SK-N-SH (cell line): ENCODE results near the gene SMKR1. TPM values are rescaled to one million over a fixed set of nuclear protein-coding genes. Genes with fewer than 3 reads are reported as not detected.

ENCODE experiments used
- CTCF ChIA-PET: fragments of 300-600, 350-600 bp; formaldehyde crosslinking; extraction: SDS; loops from one replicate; lab custom pipeline; 2021; lab: Yijun Ruan, JAX
- POLR2A ChIA-PET: fragments of 350-600 bp; sonication (Branson Sonifier 250); formaldehyde crosslinking; extraction: SDS; loops from one replicate; lab custom pipeline; 2020; ENCODE audit warnings: antibody characterized with exemption, inconsistent platforms; lab: Yijun Ruan, JAX
- DNase-seq: peaks from one replicate; pipeline ENCODE4 v3.0.0; 2012
- H2AFZ ChIP-seq: fragments of 200-600 bp; sonication (generic); 2 replicates; pipeline ENCODE4 v1.8.1; 2016; ENCODE audit warnings: antibody characterized with exemption, mild to moderate bottlenecking, low read depth
- H3F3A ChIP-seq: fragments of 200-600 bp; sonication (generic); replicated peaks from 2 replicates; pipeline ENCODE3; 2016; ENCODE audit warnings: antibody characterized with exemption, mild to moderate bottlenecking; ENCODE audit not compliant: insufficient read depth
- H3K27ac ChIP-seq, 2 experiments: fragments of 200-500 bp in 1 of 2; fragments of 200-600 bp in 1 of 2; sonication (Bioruptor generic) in 1 of 2; sonication (generic), shearing (Covaris generic) in 1 of 2; 2 replicates each; pipeline versions ENCODE4 v1.5.1 to v1.6.1; 2014 to 2016; ENCODE audit warnings: low read depth in 2 of 2, inconsistent platforms in 1 of 2, low read length in 1 of 2, mild to moderate bottlenecking in 1 of 2, mixed read lengths in 1 of 2
- H3K27me3 ChIP-seq: fragments of 200-600 bp; sonication (generic), shearing (Covaris generic); 2 replicates; pipeline ENCODE4 v1.6.1; 2016; ENCODE audit warnings: mixed run types; ENCODE audit not compliant: insufficient read depth
- H3K36me3 ChIP-seq, 2 experiments: fragments of 200-500 bp in 1 of 2; fragments of 200-600 bp in 1 of 2; sonication (Bioruptor generic) in 1 of 2; sonication (generic) in 1 of 2; replicated peaks in 1 of 2; 2 replicates each; pipeline versions ENCODE3 to v1.5.1; 2014 to 2016; ENCODE audit warnings: low read length in 1 of 2, mild to moderate bottlenecking in 1 of 2; ENCODE audit not compliant: insufficient read depth in 2 of 2, control insufficient read depth in 1 of 2
- H3K4me1 ChIP-seq, 2 experiments: fragments of 200-500 bp in 1 of 2; fragments of 200-600 bp in 1 of 2; sonication (Bioruptor generic) in 1 of 2; sonication (generic), shearing (Covaris generic) in 1 of 2; 2 replicates each; pipeline versions ENCODE4 v1.5.1 to v1.6.1; 2014 to 2016; ENCODE audit warnings: low read depth in 1 of 2, low read length in 1 of 2, mixed run types in 1 of 2; ENCODE audit not compliant: insufficient read depth in 2 of 2, control insufficient read depth in 1 of 2
- H3K4me2 ChIP-seq: fragments of 200-600 bp; sonication (generic), shearing (Covaris generic); 2 replicates; pipeline ENCODE4 v1.6.1; 2017; ENCODE audit warnings: mixed run types
- H3K4me3 ChIP-seq, 2 experiments: fragments of 200-500 bp in 1 of 2; fragments of 200-600 bp in 1 of 2; sonication (Bioruptor generic) in 1 of 2; sonication (generic), shearing (Covaris generic) in 1 of 2; 2 replicates each; pipeline versions ENCODE4 v1.5.1 to v1.8.1; 2014 to 2016; ENCODE audit warnings: low read depth in 2 of 2, inconsistent platforms in 1 of 2, low read length in 1 of 2, mild to moderate bottlenecking in 1 of 2, mixed read lengths in 1 of 2, moderate library complexity in 1 of 2
- H3K79me2 ChIP-seq: fragments of 200-600 bp; sonication (generic); 2 replicates; pipeline ENCODE4 v1.8.1; 2017; ENCODE audit warnings: mild to moderate bottlenecking; ENCODE audit not compliant: insufficient read depth
- H3K9ac ChIP-seq: fragments of 200-600 bp; sonication (generic); 2 replicates; pipeline ENCODE4 v1.6.1; 2017; ENCODE audit warnings: mixed run types
- H3K9me2 ChIP-seq: fragments of 200-600 bp; sonication (generic); 2 replicates; pipeline ENCODE4 v1.6.1; 2017; ENCODE audit warnings: mixed run types
- H3K9me3 ChIP-seq: fragments of 200-600 bp; sonication (generic); 2 replicates; pipeline ENCODE4 v1.6.1; 2017; ENCODE audit warnings: mixed run types, mild to moderate bottlenecking, moderate library complexity
- H4K20me1 ChIP-seq: fragments of 200-600 bp; sonication (generic); 2 replicates; pipeline ENCODE4 v1.6.1; 2017; ENCODE audit warnings: mild to moderate bottlenecking, mixed run types; ENCODE audit not compliant: insufficient read depth
- CHD2 ChIP-seq: fragments of 150-350 bp; IDR thresholded peaks from 2 replicates; pipeline ENCODE4 v1.6.1; 2018; ENCODE audit warnings: low read length; ENCODE audit not compliant: partially characterized antibody
- ELF1 ChIP-seq: IDR thresholded peaks from 2 replicates; pipeline ENCODE4 v1.4.0; 2012
- FOSL2 ChIP-seq: IDR thresholded peaks from 2 replicates; pipeline ENCODE4 v1.4.0; 2012; ENCODE audit warnings: low read depth, mild to moderate bottlenecking, moderate library complexity, borderline replicate concordance
- FOXJ3 ChIP-seq: sonication (generic); formaldehyde crosslinking; IDR thresholded peaks from 2 replicates; pipeline ENCODE4 v1.5.1; 2020; ENCODE audit warnings: mild to moderate bottlenecking, missing genetic modification reagents
- FOXM1 ChIP-seq: IDR thresholded peaks from 2 replicates; pipeline ENCODE4 v1.4.0; 2012; ENCODE audit warnings: low read depth, mild to moderate bottlenecking
- JUND ChIP-seq: IDR thresholded peaks from 2 replicates; pipeline ENCODE4 v1.4.0; 2012
- MAX ChIP-seq: IDR thresholded peaks from 2 replicates; pipeline ENCODE4 v1.4.0; 2012; ENCODE audit warnings: low read depth
- MXI1 ChIP-seq: IDR thresholded peaks from 2 replicates; pipeline ENCODE4 v1.6.1; 2012; ENCODE audit warnings: mild to moderate bottlenecking, low read depth, low read length, improper control_type of control experiment
- POLR2AphosphoS5 ChIP-seq: IDR thresholded peaks from 2 replicates; pipeline ENCODE4 v1.6.1; 2012; ENCODE audit warnings: low read depth, low read length
- RAD21 ChIP-seq: IDR thresholded peaks from 2 replicates; pipeline ENCODE4 v1.6.1; 2012; ENCODE audit warnings: mild to moderate bottlenecking, low read length
- RFX5 ChIP-seq: IDR thresholded peaks from 2 replicates; pipeline ENCODE4 v1.6.1; 2012; ENCODE audit warnings: mild to moderate bottlenecking, improper control_type of control experiment, low read length
- TAF1 ChIP-seq: IDR thresholded peaks from 2 replicates; pipeline ENCODE4 v1.6.1; 2012; ENCODE audit warnings: low read depth, mild to moderate bottlenecking, low read length, moderate library complexity, borderline replicate concordance
- TCF12 ChIP-seq: IDR thresholded peaks from 2 replicates; pipeline ENCODE4 v1.4.0; 2012
- TEAD4 ChIP-seq: IDR thresholded peaks from 2 replicates; pipeline ENCODE4 v1.4.0; 2012; ENCODE audit warnings: mild to moderate bottlenecking, borderline replicate concordance; ENCODE audit not compliant: insufficient read depth
- YY1 ChIP-seq: IDR thresholded peaks from 2 replicates; pipeline ENCODE4 v1.4.0; 2012; ENCODE audit warnings: low read depth, mild to moderate bottlenecking
- WGBS: methylation state at CpG from one replicate; pipeline ENCODE4 v1.1.6; 2017; ENCODE audit warnings: low lambda C conversion rate; 5-methylcytosine and 5-hydroxymethylcytosine counted together
- polyA plus RNA-seq, 3 experiments: library from polyadenylated mRNA; depleted of rRNA; stranded (reverse); fragments of >200 nt; gene quantifications; 2 replicates each; pipeline ENCODE4 v1.2.3, GENCODE V29; 2012
- TF ChIP-seq, protein P1 (sequence below): fragments of 150-350 bp; IDR thresholded peaks from 2 replicates; pipeline ENCODE4 v1.6.1; 2016; ENCODE audit warnings: mild to moderate bottlenecking, low read depth, low read length
- TF ChIP-seq, protein P2 (sequence below): IDR thresholded peaks from 2 replicates; pipeline ENCODE4; 2012
- TF ChIP-seq, protein P3 (sequence below): IDR thresholded peaks from 2 replicates; pipeline ENCODE4 v1.4.0; 2012; ENCODE audit warnings: low read depth, borderline replicate concordance
- TF ChIP-seq, protein P4 (sequence below): IDR thresholded peaks from 2 replicates; pipeline ENCODE4 v1.6.1; 2012; ENCODE audit warnings: mild to moderate bottlenecking, low read depth, low read length, moderate library complexity
- TF ChIP-seq, protein P5 (sequence below): IDR thresholded peaks from 2 replicates; pipeline ENCODE4 v1.4.0; 2012; ENCODE audit warnings: low read depth, borderline replicate concordance
- TF ChIP-seq, protein P6 (sequence below): fragments of 200-600 bp; sonication (generic); IDR thresholded peaks from 2 replicates; pipeline ENCODE4 v1.6.1; 2017; ENCODE audit warnings: antibody characterized with exemption, mild to moderate bottlenecking, moderate library complexity

Gene SMKR1
- polyA plus RNA-seq (2012; rRNA removed), result 5.8 and 8.1 TPM in 2 replicates
- 10.6 and 12.8 TPM in 2 replicates for polyA plus RNA-seq (2012; cell fraction: cytosol; rRNA removed)
- 3.7 and 3.9 TPM in 2 replicates for polyA plus RNA-seq (2012; cell fraction: nucleus; rRNA removed)

GRCh38 chr7:129501760-129502707, at the start of gene SMKR1:
Gene SMKR1, plus strand, starts transcription at chr7:129502531. Its CDS starts 294 bp downstream, at chr7:129502825.
- Histone ChIP-seq H3K9me3 (no peaks in the 10 kb centered on the region), H3K79me2 (no peaks in the 10 kb centered on the region), H3K27me3 (no peaks in the 10 kb centered on the region), H3K4me1 (peaks cover 0 to 7% of the 10 kb centered on the region in 2 experiments; a peak in 1 of 4 replicates), H3K27ac (no peak within 1 kb of the TSS; a peak in 1 of 4 replicates), H3K36me3 (no peaks in the 10 kb centered on the region), H3K4me3 (peak within 1 kb of the TSS; percentile 54 to 73), H3K9me2 (no peaks in the 10 kb centered on the region), H3F3A (no peaks in the 10 kb centered on the region), H3K4me2 (peak within 1 kb of the TSS; percentile 76), H4K20me1 (no peaks in the 10 kb centered on the region), H3K9ac (peak within 1 kb of the TSS; percentile 48; the same call in 1 of the 2 replicates), H2AFZ (peak within 1 kb of the TSS; percentile 98)
- POLR2A ChIA-PET, result no interaction called here
- WGBS, result 19% methylated on average over 31 of the region's 89 CpGs
- CTCF ChIA-PET, result interaction anchor here (0.6 to 3.9 kb wide), 15 partner anchors 8 to 158 kb away, joined by 3 to 19 read pairs (median 4); no protein-coding TSS in a partner anchor
- peak; percentile 99 for DNase-seq
- no peak for TF ChIP-seq TAF1
- TF ChIP-seq FOXJ3 (CRISPR knock-in tag), result no peak
- no peak for TF ChIP-seq FOSL2
- TF ChIP-seq, protein P1, sequence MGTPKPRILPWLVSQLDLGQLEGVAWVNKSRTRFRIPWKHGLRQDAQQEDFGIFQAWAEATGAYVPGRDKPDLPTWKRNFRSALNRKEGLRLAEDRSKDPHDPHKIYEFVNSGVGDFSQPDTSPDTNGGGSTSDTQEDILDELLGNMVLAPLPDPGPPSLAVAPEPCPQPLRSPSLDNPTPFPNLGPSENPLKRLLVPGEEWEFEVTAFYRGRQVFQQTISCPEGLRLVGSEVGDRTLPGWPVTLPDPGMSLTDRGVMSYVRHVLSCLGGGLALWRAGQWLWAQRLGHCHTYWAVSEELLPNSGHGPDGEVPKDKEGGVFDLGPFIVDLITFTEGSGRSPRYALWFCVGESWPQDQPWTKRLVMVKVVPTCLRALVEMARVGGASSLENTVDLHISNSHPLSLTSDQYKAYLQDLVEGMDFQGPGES, result no peak
- TF ChIP-seq POLR2AphosphoS5, result no peak
- TF ChIP-seq, protein P2, sequence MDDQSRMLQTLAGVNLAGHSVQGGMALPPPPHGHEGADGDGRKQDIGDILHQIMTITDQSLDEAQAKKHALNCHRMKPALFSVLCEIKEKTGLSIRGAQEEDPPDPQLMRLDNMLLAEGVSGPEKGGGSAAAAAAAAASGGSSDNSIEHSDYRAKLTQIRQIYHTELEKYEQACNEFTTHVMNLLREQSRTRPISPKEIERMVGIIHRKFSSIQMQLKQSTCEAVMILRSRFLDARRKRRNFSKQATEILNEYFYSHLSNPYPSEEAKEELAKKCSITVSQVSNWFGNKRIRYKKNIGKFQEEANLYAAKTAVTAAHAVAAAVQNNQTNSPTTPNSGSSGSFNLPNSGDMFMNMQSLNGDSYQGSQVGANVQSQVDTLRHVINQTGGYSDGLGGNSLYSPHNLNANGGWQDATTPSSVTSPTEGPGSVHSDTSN, result no peak
- TF ChIP-seq RFX5, result peak; percentile 54
- TF ChIP-seq, protein P3, sequence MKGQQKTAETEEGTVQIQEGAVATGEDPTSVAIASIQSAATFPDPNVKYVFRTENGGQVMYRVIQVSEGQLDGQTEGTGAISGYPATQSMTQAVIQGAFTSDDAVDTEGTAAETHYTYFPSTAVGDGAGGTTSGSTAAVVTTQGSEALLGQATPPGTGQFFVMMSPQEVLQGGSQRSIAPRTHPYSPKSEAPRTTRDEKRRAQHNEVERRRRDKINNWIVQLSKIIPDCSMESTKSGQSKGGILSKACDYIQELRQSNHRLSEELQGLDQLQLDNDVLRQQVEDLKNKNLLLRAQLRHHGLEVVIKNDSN, result no peak
- no peak for TF ChIP-seq MAX
- peak; percentile 98 for TF ChIP-seq MXI1
- TF ChIP-seq YY1, result no peak
- no peak for TF ChIP-seq ELF1
- TF ChIP-seq TEAD4, result no peak
- TF ChIP-seq TCF12, result no peak
- TF ChIP-seq RAD21, result no peak
- TF ChIP-seq CHD2, result no peak
- TF ChIP-seq, protein P4, sequence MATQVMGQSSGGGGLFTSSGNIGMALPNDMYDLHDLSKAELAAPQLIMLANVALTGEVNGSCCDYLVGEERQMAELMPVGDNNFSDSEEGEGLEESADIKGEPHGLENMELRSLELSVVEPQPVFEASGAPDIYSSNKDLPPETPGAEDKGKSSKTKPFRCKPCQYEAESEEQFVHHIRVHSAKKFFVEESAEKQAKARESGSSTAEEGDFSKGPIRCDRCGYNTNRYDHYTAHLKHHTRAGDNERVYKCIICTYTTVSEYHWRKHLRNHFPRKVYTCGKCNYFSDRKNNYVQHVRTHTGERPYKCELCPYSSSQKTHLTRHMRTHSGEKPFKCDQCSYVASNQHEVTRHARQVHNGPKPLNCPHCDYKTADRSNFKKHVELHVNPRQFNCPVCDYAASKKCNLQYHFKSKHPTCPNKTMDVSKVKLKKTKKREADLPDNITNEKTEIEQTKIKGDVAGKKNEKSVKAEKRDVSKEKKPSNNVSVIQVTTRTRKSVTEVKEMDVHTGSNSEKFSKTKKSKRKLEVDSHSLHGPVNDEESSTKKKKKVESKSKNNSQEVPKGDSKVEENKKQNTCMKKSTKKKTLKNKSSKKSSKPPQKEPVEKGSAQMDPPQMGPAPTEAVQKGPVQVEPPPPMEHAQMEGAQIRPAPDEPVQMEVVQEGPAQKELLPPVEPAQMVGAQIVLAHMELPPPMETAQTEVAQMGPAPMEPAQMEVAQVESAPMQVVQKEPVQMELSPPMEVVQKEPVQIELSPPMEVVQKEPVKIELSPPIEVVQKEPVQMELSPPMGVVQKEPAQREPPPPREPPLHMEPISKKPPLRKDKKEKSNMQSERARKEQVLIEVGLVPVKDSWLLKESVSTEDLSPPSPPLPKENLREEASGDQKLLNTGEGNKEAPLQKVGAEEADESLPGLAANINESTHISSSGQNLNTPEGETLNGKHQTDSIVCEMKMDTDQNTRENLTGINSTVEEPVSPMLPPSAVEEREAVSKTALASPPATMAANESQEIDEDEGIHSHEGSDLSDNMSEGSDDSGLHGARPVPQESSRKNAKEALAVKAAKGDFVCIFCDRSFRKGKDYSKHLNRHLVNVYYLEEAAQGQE, result no peak; the same call in 1 of the 2 replicates
- TF ChIP-seq JUND, result no peak
- TF ChIP-seq, protein P5, sequence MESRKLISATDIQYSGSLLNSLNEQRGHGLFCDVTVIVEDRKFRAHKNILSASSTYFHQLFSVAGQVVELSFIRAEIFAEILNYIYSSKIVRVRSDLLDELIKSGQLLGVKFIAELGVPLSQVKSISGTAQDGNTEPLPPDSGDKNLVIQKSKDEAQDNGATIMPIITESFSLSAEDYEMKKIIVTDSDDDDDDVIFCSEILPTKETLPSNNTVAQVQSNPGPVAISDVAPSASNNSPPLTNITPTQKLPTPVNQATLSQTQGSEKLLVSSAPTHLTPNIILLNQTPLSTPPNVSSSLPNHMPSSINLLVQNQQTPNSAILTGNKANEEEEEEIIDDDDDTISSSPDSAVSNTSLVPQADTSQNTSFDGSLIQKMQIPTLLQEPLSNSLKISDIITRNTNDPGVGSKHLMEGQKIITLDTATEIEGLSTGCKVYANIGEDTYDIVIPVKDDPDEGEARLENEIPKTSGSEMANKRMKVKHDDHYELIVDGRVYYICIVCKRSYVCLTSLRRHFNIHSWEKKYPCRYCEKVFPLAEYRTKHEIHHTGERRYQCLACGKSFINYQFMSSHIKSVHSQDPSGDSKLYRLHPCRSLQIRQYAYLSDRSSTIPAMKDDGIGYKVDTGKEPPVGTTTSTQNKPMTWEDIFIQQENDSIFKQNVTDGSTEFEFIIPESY, result no peak
- TF ChIP-seq FOXM1, result no peak
- TF ChIP-seq, protein P6, sequence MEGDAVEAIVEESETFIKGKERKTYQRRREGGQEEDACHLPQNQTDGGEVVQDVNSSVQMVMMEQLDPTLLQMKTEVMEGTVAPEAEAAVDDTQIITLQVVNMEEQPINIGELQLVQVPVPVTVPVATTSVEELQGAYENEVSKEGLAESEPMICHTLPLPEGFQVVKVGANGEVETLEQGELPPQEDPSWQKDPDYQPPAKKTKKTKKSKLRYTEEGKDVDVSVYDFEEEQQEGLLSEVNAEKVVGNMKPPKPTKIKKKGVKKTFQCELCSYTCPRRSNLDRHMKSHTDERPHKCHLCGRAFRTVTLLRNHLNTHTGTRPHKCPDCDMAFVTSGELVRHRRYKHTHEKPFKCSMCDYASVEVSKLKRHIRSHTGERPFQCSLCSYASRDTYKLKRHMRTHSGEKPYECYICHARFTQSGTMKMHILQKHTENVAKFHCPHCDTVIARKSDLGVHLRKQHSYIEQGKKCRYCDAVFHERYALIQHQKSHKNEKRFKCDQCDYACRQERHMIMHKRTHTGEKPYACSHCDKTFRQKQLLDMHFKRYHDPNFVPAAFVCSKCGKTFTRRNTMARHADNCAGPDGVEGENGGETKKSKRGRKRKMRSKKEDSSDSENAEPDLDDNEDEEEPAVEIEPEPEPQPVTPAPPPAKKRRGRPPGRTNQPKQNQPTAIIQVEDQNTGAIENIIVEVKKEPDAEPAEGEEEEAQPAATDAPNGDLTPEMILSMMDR, result no peak
